Neutrophil (primary cell): ENCODE measurements around the gene H19.

Experiments used
- H3K27ac ChIP-seq: fragments of 200-600 bp; sonication (generic); 2 replicates; pipeline ENCODE4 v1.5.1; 2016; ENCODE audit warnings: mild to moderate bottlenecking, moderate library complexity
- H3K27me3 ChIP-seq: fragments of 200-600 bp; sonication (generic); 2 replicates; pipeline ENCODE4 v1.6.0; 2016; ENCODE audit warnings: mild to moderate bottlenecking
- H3K36me3 ChIP-seq: fragments of 200-600 bp; sonication (generic); 2 replicates; pipeline ENCODE4 v1.5.1; 2017
- H3K4me1 ChIP-seq, 2 experiments: fragments of 200-600 bp in 1 of 2; sonication (generic) in 1 of 2; 1 replicate in 1 of 2; 2 replicates in 1 of 2; pipeline versions ENCODE4 v1.5.1 to v1.6.1; 2013 to 2016; ENCODE audit warnings: low read depth in 1 of 2, low read length in 1 of 2, mild to moderate bottlenecking in 1 of 2, moderate library complexity in 1 of 2; ENCODE audit not compliant: control insufficient read depth in 1 of 2, insufficient read depth in 1 of 2
- H3K4me3 ChIP-seq, 2 experiments: fragments of 200-600 bp in 1 of 2; sonication (generic) in 1 of 2; 1 replicate in 1 of 2; 2 replicates in 1 of 2; pipeline ENCODE4 v1.5.1; 2013 to 2016; ENCODE audit warnings: low read depth in 1 of 2, low read length in 1 of 2, mild to moderate bottlenecking in 1 of 2, moderate library complexity in 1 of 2
- H3K9me3 ChIP-seq: fragments of 200-600 bp; sonication (generic); 2 replicates; pipeline ENCODE4 v1.5.1; 2016
- CTCF ChIP-seq: fragments of 200-600 bp; sonication (generic); IDR thresholded peaks from 2 replicates; pipeline ENCODE4 v1.5.1; 2016; ENCODE audit warnings: antibody characterized with exemption

Gene H19

DNA sequence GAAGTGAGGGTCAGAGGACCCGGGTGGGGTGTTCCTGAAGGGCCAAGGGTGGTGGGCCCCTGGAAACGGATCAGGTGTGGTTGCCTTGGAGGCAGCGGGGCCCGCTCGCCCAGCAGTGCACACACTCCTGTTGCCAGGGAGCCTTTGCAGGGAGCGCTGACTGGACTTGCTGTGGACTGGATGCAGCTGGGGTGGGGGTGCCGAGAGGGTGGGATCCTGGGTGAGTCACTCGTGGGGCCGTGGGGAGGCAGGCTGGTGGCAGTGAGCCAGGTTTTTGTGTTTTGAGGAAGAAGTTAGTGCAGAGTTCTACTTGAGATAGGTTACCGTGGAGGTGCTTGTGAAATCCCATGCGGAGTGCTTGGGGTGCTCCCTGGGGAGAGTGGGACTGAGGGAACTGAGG lies 49.3 kb downstream of the H19 start:
- H3K4me3 ChIP-seq, result no peak overlapping the region
- no peak overlapping the region for H3K27ac ChIP-seq
- no peaks in the 10 kb centered on the region for H3K4me1 ChIP-seq
- H3K36me3 ChIP-seq, result no peaks in the 10 kb centered on the region
- no peaks in the 10 kb centered on the region for H3K9me3 ChIP-seq
- H3K27me3 ChIP-seq, result no peaks in the 10 kb centered on the region
- no peak for TF ChIP-seq CTCF

DNA sequence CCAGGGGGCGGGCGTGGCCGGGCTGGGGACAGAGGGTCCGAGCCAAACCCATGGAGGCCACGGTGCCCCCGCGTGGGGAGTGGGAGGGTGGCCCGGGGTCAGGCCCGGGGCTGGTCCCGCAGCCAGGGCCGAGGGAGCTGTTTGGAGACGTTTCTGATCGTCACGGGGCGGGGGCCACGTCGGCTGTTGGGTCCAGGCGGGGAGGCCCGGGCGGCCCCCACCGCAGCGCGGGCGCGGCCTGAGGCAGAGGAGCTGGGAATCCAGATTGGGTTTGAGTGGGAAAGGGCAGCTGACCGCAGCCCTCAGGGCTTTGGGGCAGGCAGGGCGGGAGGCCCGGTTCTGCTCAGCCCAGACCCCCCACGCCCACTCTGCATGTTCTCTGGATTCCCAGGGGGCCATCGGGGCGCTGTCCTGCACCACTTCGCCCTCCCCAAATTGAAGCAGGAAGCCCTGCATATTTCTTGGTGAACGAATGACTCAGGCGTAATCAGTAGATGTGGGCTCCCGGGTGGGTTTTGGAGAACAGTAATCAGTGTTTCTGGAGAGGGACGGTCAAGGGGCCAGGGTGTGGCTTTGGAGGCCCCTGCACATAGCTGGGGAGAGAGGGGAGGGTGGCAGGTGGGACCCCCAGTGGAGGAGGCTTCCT lies 49.9 kb downstream of the H19 start:
- Histone ChIP-seq H3K4me3 (no peak overlapping the region), H3K27me3 (no peaks in the 10 kb centered on the region), H3K4me1 (no peaks in the 10 kb centered on the region), H3K27ac (no peak overlapping the region), H3K36me3 (no peaks in the 10 kb centered on the region), H3K9me3 (no peaks in the 10 kb centered on the region)
- TF ChIP-seq CTCF, result no peak

DNA sequence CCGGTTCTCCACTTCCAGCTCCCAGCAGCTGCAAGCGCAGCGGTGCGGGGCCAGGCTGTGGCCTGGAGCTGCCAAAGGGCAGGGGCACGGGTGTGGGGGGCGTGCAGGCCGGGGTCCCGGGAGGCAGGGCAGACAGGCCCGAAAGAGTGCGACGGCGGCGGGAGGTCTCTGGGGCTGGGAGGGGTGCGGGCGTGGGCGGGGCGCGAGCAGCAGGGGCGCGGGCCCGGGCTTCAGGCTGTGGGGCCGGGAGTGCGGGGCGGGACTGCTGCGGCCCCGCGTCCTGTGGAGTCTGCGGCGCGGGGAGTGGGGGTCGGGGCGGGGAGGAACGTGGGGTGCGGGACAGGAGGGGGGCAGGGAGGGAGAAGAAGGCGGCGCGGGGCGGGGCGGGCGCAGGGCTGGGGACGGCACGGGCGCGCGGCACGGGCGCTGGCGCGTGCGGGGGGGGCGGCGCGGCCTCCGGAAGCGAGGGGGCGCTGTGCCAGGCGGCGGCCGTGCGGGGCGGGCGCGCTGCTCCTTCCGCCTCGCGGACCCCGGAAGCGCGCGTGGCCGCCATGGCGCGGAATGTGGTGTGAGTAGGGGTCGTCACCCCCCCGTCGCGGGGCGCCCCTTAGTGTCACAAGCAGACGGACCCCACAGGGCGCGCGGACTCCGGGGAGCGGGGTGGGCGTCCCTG lies 50.7 kb downstream of the H19 start, which contains the start of gene MRPL23:
MRPL23 (plus strand) TSS at position 521 of the 673 bp plus-strand sequence; CDS start at position 552, 31 bp downstream.
- no peak for TF ChIP-seq CTCF
- Histone ChIP-seq H3K27me3 (no peaks in the 10 kb centered on the region), H3K4me3 (no peak within 1 kb of the TSS), H3K4me1 (no peaks in the 10 kb centered on the region), H3K9me3 (no peaks in the 10 kb centered on the region), H3K27ac (no peak within 1 kb of the TSS), H3K36me3 (no peaks in the 10 kb centered on the region)
